Activated naive CD4-positive, alpha-beta T cell treated with anti-CD3 and anti-CD28 coated beads, Interleukin-2, amount 50 U/mL, for 72 hours (primary cell): ENCODE measurements around the gene CYB561. TPM values are rescaled to one million over a fixed set of nuclear protein-coding genes. Genes with fewer than 3 reads are reported as not detected.

ENCODE experiments used
- ATAC-seq, 2 donors: fragments of 150-1000 bp; cut with Tn5 transposase; 2 replicates each; pipeline ENCODE4 v1.10.0; 2021; ENCODE audit warnings: mild to moderate bottlenecking in 2 of 2, moderate library complexity in 2 of 2
- DNase-seq, 2 donors: peaks; one replicate each; pipeline ENCODE4 v3.0.0; 2021 to 2022; ENCODE audit warnings: low spot score in 2 of 2
- H3K27ac Mint-ChIP-seq, 2 donors: one replicate each; pipeline ENCODE4 v1.8.0; 2022; ENCODE audit warnings: mild to moderate bottlenecking in 2 of 2, mixed read lengths in 2 of 2
- H3K36me3 Mint-ChIP-seq, 2 donors: one replicate each; pipeline ENCODE4 v1.8.0; 2022; ENCODE audit warnings: mixed read lengths in 2 of 2
- H3K9me3 Mint-ChIP-seq, 2 donors: one replicate each; pipeline ENCODE4 v1.8.0; 2022; ENCODE audit warnings: mixed read lengths in 2 of 2
- total RNA-seq, 2 donors: library from RNA; stranded (reverse); gene quantifications; one replicate each; pipeline ENCODE4 v1.2.3, GENCODE V29; 2022

The CYB561 gene
- total RNA-seq, 2 donors from 2014 or later = 0.27 to 2.7 TPM

DNA sequence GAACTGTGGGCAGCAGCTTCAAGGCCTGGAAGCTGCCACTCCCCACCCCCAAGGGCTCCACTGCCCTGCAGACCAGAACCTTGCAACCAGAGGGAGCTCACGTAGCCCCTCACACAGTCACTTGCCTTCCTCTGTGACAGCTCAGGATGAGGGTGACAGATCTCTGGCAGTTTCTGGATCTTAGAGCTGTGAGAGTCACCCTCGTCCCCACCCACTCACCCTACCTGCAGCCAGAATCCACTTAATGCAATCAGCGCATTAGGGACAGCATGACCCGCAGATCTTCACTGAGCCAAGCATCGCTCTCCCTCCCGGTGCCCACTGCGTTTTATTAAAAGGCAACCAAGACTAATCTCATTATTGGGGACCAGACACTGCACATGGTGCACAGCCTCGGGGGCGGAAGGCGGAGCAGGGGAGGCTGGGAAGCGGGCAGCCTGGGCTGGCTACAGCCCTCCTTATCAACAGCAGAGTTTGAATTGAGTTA is 3.5 kb downstream of the CYB561 start:
- DNase-seq (no peak), ATAC-seq (no peak)
- no peak overlapping the region for H3K27ac Mint-ChIP-seq
- H3K36me3 Mint-ChIP-seq = no peaks in the 10 kb centered on the region
- H3K9me3 Mint-ChIP-seq = no peaks in the 10 kb centered on the region

DNA sequence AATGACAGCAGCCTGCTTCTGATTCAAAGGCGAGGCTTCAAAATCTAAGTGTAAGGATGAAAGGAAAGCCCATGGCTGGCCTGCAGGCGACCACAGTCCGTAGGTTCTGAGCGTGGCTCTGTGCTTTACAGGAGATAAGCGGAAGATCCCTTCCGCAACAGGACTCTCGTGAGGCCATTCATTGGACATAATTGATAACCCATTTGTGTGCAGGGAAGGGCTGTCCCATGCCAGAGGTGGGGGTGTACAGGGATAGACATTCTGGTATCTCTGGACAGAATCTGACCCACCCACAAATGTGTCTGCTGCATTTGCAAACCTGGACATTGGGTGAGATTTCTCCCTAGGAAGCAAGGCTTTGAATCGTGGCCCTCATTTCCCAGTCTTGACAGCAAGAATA is 4.0 kb downstream of the CYB561 start:
- ATAC-seq (no peak), DNase-seq (no peak)
- no peaks in the 10 kb centered on the region for H3K9me3 Mint-ChIP-seq
- H3K27ac Mint-ChIP-seq = no peak overlapping the region
- H3K36me3 Mint-ChIP-seq = no peaks in the 10 kb centered on the region

DNA sequence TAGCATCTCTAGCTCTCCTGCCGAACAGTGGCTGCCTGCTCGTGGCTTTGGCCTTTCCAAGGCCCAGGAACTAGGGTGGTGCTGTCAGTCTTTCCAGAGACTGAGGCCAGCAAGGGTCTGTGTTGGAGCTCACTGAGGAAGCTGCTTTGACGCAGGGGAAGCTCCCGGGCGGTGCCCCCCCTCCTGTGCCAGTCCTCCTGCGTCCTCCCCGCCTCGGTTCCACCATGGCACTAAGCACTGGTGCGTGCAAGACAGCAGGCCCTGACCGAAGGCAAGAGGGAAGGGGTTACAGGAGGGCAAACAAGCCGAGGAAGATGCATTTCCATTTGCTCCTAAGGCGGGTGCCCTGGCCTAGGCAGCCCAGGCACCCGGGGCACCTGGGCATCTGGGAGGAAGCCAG is 4.5 kb downstream of the CYB561 start:
- ATAC-seq (no peak), DNase-seq (no peak)
- no peak overlapping the region for H3K27ac Mint-ChIP-seq
- H3K36me3 Mint-ChIP-seq = no peaks in the 10 kb centered on the region
- H3K9me3 Mint-ChIP-seq = no peaks in the 10 kb centered on the region

DNA sequence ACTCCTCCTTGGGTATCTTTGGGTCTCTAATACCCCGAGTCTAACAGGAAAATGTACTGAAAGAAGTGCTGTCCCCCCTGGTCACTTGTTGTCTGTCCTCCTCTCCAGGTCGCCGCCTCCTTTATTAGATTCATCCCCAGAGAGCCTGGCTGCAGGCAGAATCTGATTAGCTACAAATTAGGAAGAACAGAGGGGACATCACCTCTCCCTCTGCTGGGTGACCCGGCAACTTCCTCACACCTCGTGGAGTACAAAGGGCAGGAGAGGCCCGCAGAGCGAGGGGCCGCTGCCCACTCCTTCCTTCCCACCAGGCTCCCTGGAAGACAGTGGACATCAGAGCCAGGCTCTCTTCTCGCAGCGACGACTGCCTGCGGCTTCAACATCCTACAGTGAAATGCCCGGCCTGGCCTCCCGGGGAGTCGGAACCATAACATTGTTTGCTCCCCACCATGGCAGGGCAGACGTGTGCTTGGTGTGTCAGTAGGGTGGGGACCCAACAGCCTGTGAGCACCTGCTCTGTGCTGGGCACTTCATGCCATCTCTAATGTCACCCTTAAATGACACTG is 5.3 kb downstream of the CYB561 start:
- Mint-ChIP-seq H3K36me3 (no peaks in the 10 kb centered on the region), H3K9me3 (no peaks in the 10 kb centered on the region), H3K27ac (peak overlapping the region; percentile 22 to 65)
- ATAC-seq = no peak
- no peak for DNase-seq

DNA sequence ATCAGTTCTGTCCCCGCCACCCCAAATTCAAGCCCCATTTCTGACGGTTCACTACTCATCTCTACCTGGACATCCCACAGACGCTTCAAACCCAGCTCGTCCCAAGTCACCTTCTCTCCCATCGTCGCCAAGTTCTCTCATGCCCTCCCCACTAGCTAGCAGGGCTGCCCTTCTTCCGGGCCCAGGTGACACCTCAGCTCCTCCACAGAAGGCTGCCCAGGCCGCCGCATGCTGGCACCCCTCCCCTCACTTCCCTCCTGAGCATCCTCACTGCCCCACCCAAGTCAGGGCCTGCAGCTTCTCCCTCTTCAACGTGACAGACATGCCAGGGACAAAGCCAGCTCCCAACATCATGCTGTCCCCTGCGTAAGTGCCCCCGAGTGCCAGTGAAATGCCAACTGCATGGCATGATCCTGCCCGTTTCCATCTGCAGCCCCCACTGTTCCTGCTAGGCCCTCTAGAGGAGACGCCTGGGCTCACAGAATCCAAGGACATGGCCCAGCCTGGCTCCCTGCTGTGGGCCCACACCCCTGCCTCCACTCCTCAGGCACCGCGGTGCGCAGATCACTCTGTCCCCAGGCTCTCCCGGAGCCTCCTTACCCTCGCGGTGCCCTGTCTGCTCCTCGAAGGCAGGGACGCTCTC is 5.9 kb downstream of the CYB561 start:
- ATAC-seq (peak in 1 of 2 donors; percentile 23), DNase-seq (no peak)
- peak overlapping the region; percentile 18 to 65 for H3K27ac Mint-ChIP-seq
- H3K36me3 Mint-ChIP-seq = no peaks in the 10 kb centered on the region
- no peaks in the 10 kb centered on the region for H3K9me3 Mint-ChIP-seq

DNA sequence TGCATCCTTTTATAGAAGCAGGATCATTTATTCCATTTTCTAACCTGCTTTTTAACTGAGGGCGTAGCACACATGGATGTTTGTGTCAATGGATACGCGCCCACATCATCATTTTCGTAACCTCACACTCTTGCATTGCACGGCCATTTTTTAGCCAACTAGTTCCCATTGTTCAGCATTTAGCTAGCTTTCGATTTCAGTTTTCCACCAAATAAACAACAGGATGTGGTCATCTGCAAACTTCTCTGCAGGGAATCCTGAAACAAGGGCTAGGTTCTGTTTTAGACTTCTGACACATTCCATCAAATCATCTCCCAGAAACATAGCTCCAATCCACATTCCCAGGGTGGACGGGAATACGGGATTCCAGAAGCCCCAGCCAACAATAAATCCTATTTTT is 6.4 kb downstream of the CYB561 start:
- no peaks in the 10 kb centered on the region for H3K9me3 Mint-ChIP-seq
- H3K27ac Mint-ChIP-seq = peak overlapping the region; percentile 18 to 65
- DNase-seq (no peak), ATAC-seq (no peak)
- H3K36me3 Mint-ChIP-seq = no peaks in the 10 kb centered on the region

DNA sequence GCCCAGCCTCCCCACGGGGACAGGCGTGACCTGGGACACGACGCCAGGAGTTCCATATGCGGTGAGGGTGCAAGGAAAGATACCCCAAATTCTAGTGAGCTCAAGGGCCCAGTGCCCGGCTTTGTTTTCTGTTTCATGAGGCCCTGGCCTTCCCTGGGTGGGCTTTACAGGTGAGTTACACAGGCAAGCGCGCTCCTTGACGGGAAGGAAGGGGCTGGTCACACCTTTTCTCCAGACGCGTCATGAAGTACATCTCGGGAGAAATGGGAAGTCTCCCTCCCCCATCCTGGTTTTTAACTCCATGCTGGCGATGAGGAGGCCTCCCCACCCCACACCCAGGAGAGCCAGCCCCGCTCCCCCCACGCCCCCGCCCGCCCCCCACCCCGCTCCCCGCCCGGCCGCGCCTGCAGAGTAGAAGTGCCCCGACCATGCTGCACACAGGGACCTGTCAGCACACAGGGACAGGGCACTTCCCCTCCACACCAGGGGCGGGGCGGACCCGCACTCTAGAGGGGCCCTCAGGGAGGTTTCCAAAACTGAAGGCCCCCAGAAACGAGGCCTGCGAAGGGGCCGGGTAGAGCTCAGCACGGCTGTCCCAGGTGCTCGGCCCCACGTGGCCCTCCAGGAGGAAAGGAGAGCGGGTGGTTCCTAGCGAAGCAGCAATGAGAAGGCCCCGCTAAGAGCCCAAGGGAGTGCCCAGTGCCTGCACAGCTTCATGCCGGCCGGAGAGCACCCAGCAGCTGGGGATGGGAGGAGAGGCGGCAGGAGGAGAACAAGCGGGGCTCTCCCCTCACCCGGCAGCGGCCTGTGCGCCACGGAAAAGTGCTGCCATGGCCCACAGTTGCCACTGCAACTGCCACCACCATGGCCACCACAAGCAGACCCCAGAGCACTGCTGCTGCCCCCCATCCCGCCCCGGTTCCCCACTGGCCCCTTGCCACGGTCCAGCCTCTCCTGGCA is 7.7 kb downstream of the CYB561 start:
- H3K36me3 Mint-ChIP-seq = no peaks in the 10 kb centered on the region
- ATAC-seq = no peak
- no peak for DNase-seq
- no peak overlapping the region for H3K27ac Mint-ChIP-seq
- no peaks in the 10 kb centered on the region for H3K9me3 Mint-ChIP-seq

DNA sequence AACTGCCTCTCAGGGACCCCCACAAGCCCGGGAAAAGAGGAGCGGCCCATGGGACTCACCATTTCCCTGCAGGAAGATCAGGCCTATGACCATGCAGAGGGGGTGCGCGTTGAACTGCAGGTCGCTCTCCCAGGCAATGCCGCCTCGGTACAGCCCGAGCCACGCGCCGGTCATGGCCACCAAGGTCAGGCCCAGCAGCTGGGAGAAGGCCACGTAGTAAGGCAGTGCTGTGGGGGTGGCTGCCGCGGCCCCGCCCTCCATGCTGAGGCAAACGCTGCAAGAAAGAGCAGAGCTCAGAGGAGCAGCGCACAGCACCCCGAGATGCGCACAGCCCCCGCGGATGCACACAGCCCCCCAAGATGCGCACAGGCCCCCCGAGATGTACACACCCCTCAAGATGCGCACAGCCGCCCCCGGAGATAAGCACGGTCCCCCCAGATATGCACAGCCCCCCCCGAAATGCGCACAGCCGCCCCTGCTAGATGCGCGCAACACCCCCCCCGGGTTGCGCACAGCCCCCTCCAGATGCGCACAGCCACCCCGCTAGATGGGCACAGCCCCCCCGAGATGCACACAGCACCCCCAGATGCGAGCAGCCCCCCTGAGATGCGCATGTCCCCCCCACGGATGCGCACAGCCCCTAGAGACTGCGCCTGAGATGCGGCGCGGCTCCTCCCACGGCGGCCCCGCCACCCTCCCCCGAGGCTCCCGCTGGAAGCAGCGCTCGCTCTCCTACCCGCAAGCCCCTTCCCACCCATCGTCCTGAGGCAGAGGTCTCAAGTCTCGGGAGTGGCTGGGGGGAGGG is 8.6 kb downstream of the CYB561 start:
- ATAC-seq (no peak), DNase-seq (no peak)
- Mint-ChIP-seq H3K36me3 (no peaks in the 10 kb centered on the region), H3K9me3 (no peaks in the 10 kb centered on the region), H3K27ac (no peak overlapping the region)

DNA sequence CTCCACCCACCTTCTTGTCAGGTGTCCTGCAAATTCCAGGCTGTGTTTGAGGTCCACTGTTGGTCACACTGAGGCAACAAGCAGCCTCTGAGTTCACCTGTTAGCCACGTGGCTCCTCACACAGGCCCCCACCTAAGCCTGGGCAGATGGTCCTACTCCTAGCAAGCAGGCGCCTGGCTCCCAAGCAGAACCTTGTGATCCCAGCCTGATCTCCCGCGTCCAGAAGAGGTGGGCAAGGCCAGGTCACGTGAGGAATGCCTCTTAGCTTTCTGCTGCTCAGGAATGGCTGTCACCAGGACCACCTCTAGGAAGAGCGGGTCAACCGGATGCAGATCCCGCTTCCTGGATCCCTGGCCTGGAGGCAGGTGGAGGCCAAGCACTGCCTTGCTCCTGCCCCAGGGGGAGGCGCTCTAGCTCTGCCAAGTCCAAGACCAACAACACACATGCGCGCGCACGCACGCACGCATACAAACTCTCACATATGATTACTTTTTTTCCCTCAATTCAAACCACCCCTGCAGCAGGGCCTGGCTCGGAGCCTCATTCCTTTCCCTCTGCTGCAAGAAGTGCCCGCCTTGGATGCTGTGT is 9.5 kb downstream of the CYB561 start:
- ATAC-seq (no peak), DNase-seq (no peak)
- Mint-ChIP-seq H3K27ac (no peak overlapping the region), H3K9me3 (no peaks in the 10 kb centered on the region), H3K36me3 (no peaks in the 10 kb centered on the region)

DNA sequence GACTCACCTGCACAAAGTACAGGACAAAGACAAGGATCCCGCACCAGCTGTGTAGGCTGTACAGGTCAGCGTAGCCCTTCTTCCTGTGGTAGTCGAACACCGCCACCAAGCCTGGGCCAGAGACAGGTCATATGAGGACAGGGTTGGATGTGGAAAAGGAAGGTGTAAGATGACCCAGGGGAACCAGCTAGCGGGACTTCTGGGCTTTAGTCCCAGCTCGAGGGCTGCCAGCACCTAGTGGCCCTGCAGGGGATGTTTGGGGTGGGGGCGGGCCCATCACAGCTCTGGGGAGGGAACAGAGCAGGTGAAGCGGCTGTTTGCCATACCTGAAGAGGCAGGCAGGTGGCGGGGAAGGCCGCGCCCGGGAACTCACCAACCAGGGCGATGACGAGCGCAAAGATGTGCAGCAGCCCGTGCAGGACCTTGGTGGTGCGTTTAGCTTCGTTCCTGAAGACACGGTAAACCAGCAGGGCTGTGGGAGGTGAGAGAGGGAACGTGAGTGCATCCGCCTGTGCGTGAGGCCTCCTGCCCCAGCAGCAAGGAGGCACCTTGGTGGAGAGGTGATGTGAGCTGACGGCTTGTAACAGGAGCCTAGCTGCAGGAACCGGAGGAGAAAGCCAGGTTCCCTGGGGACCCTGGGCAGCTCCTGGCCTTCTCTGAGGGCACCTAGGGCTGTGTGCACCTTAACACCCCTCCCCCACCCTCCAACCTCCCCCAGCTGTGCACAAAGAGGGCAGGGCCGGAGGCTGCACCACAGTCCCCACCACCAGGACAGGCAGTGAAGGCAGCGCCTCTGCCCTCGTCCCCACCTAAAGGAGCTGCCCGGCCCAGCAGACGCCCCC is 10.2 kb downstream of the CYB561 start:
- no peak overlapping the region for H3K27ac Mint-ChIP-seq

DNA sequence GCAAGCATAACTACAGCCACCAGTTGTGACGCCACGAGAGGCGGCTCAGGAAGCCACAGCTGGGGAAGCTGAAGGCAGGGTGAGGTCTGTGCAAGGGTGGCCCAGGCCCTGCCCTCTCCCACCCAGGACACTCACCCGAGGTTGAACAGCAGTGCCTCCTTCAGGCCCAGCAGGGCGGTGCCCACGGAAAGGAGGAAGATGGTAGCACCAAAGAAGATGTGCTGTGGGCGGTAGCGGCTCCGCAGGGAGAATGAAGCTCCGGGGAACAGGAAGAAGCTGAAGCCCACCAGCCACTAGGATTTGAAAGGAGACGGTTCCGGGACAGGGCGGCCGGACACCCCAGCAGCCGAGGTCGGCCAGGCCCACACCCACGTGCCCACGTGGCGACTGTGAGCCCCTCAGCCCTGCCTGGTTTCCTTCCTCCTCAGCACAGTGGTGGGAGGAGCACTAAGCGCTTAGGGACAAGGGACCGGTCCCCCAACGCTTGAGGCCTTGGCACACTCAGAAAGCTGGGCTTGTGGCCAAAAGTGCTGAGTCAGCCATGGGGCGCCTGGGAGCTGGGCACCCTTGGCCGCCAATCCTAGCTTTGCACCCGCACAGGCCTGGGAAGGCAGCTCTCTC is 11.0 kb downstream of the CYB561 start:
- DNase-seq = no peak
- Mint-ChIP-seq H3K27ac (peak overlapping the region in 1 of 2 donors; percentile 36), H3K36me3 (no peaks in the 10 kb centered on the region), H3K9me3 (no peaks in the 10 kb centered on the region)
- ATAC-seq = no peak

More for the DNA sequence above, 10.2 kb downstream of the CYB561 start:
- ATAC-seq (peak in 1 of 2 donors; percentile 22), DNase-seq (no peak)
- no peaks in the 10 kb centered on the region for H3K36me3 Mint-ChIP-seq
- no peaks in the 10 kb centered on the region for H3K9me3 Mint-ChIP-seq

DNA sequence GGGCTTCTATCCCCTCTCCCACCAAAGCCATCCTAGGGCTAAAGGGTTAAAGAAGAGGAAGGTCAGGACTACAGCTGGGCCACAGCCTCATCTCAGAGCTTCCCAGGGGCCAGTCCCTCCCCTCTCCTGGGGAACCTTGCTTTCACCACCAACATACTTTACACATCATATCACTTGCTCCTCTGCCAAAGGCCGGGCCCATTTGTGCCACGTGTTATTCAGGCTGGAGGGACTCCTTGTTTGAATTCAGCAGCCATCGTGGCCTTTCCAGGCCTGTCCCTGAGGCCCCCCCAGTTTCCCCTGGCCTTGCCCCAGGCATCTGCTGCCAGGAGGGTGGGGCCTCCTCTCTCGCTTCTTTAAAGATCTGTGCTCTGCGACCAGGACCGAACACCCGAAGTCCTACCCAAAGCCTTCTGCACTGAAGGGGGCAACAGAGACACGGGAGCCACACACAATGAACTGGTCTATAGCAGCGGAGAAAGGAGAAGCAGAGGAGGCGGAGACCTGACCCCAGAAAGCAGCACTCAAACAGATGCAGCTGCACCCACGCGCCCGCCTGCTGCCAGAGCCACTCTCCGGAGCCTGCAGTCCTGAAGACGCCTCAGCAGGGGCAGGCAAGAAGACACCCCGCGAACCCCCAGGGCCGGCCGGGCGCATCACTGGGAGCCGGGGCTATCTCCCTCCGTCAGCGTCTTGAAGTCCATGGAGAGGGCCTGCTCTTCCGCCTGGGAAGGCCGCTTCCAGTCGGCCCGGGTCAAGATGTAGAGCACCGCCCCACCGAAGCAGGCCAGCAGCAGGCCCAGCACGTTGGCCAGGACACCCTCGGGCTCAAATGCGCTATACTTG is 12.1 kb downstream of the CYB561 start:
- no peaks in the 10 kb centered on the region for H3K36me3 Mint-ChIP-seq
- DNase-seq (no peak), ATAC-seq (no peak)
- no peaks in the 10 kb centered on the region for H3K9me3 Mint-ChIP-seq
- no peak overlapping the region for H3K27ac Mint-ChIP-seq

DNA sequence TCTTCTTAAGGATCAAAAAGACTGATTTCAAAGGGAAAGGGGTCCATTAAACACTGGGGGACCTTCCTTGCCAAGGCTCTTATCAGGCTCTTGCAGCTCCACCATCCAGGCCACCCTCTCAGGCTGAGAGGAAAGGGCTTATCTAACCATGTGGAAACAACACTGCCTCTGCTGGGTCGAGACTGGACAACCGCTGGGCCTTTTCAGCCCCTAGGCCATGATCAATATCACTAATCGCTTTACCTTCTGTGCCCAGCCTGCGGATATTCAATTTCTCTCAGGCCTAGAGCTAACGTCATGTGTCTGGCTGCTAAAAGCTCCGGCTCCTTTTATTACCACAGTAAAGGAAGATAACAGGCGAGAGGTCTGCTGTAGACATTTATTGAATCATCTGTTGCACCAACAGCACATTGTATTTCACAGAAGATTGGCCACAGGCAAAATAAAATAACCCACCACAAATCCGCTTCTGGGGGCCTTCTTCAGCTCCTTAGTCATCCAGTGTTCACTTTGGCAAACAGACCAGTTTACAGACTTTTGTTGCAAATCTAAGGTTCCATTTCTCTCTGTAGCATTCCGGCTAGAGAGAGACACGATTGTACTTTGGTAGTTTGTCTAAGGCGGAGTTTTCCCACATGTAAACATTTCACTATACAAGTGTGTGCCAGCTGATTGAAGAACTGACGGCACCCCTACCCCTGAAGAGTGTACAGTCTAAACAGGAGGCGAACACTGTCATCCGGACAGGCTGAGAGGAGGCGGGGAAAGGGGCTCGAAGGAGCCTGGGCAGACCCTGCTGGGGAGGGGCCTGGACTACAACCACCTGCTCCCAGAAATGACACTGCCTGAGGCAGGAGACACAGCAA is 13.9 kb downstream of the CYB561 start:
- Mint-ChIP-seq H3K9me3 (no peaks in the 10 kb centered on the region), H3K36me3 (no peaks in the 10 kb centered on the region), H3K27ac (no peak overlapping the region)
- DNase-seq = no peak
- no peak for ATAC-seq

DNA sequence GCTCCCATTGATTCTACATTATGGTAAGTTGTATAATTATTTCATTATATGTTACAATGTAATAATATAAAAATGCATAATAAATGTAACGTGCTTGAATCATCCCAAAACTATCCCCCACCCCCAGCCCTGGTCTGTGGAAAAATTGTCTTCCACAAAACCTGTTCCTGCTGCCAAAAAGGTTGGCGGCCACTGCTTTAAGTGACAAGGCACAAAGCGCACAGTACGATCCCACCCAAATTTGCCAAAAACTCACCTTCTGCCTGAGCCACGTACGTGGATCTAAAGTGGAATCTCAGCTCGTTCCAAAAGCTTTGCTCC is 14.5 kb downstream of the CYB561 start:
- DNase-seq (no peak), ATAC-seq (no peak)
- Mint-ChIP-seq H3K36me3 (no peaks in the 10 kb centered on the region), H3K27ac (no peak overlapping the region), H3K9me3 (no peaks in the 10 kb centered on the region)
